Liver (tissue), 9 donors: Measurements from ENCODE around the gene PLEKHH2. TPM values are rescaled to one million over a fixed set of nuclear protein-coding genes. Genes with fewer than 3 reads are reported as not detected.

Experiments
- DNase-seq: peaks from one replicate; pipeline ENCODE4 v3.0.0-alpha.2; 2017; ENCODE audit warnings: low spot score
- H3K27ac ChIP-seq, 2 donors: one replicate each; pipeline ENCODE4 v1.7.0; 2013; ENCODE audit warnings: inconsistent platforms in 2 of 2, low read length in 2 of 2, control low read depth in 1 of 2, low read depth in 1 of 2, mild to moderate bottlenecking in 1 of 2
- H3K27me3 ChIP-seq, 4 donors: one replicate each; pipeline versions ENCODE4 v1.6.1 to v1.7.0; 2013; ENCODE audit warnings: low read length in 3 of 4, inconsistent platforms in 1 of 4, mild to moderate bottlenecking in 1 of 4, moderate library complexity in 1 of 4; ENCODE audit not compliant: control insufficient read depth in 4 of 4, insufficient read depth in 4 of 4
- H3K36me3 ChIP-seq, 4 donors: one replicate each; pipeline versions ENCODE4 v1.6.1 to v1.7.0; 2013; ENCODE audit warnings: low read length in 3 of 4, mild to moderate bottlenecking in 3 of 4, low read depth in 1 of 4, moderate library complexity in 1 of 4; ENCODE audit not compliant: control insufficient read depth in 4 of 4, insufficient read depth in 3 of 4
- H3K4me1 ChIP-seq, 4 donors: one replicate each; pipeline versions ENCODE4 v1.6.1 to v1.7.0; 2013; ENCODE audit warnings: low read length in 3 of 4, mild to moderate bottlenecking in 3 of 4, moderate library complexity in 1 of 4; ENCODE audit not compliant: control insufficient read depth in 4 of 4, insufficient read depth in 4 of 4
- H3K4me3 ChIP-seq, 3 donors: one replicate each; pipeline versions ENCODE4 v1.6.1 to v1.7.0; 2013; ENCODE audit warnings: low read length in 3 of 3, control low read depth in 1 of 3, low read depth in 1 of 3, mild to moderate bottlenecking in 1 of 3
- H3K9ac ChIP-seq, 2 donors: one replicate each; pipeline ENCODE4 v1.7.0; 2013; ENCODE audit warnings: low read length in 2 of 2, mild to moderate bottlenecking in 2 of 2, moderate library complexity in 2 of 2, control low read depth in 1 of 2, low read depth in 1 of 2
- H3K9me3 ChIP-seq, 4 donors: one replicate each; pipeline versions ENCODE4 v1.6.1 to v1.7.0; 2013; ENCODE audit warnings: low read length in 3 of 4; ENCODE audit not compliant: control insufficient read depth in 4 of 4
- EGR1 ChIP-seq, 2 donors: IDR thresholded peaks; 2 replicates each; pipeline ENCODE4 v1.6.1; 2016 to 2018; ENCODE audit warnings: antibody characterized with exemption in 2 of 2, low read depth in 2 of 2
- FOXA1 ChIP-seq: IDR thresholded peaks from 2 replicates; pipeline ENCODE4 v1.6.1; 2016; ENCODE audit warnings: antibody characterized with exemption
- FOXA2 ChIP-seq: IDR thresholded peaks from 2 replicates; pipeline ENCODE4 v1.6.1; 2016; ENCODE audit warnings: antibody characterized with exemption
- GABPA ChIP-seq, 2 donors: IDR thresholded peaks in 1 of 2; conservative IDR thresholded peaks in 1 of 2; 2 replicates each; pipeline ENCODE4 v1.6.1; 2016; ENCODE audit warnings: antibody characterized with exemption in 2 of 2, mild to moderate bottlenecking in 1 of 2, moderate library complexity in 1 of 2
- HNF4A ChIP-seq, 2 donors: conservative IDR thresholded peaks; 2 replicates each; pipeline ENCODE4 v1.6.1; 2016; ENCODE audit warnings: antibody characterized with exemption in 2 of 2, mild to moderate bottlenecking in 2 of 2
- HNF4G ChIP-seq: IDR thresholded peaks from 2 replicates; pipeline ENCODE4 v1.6.1; 2016; ENCODE audit warnings: antibody characterized with exemption
- JUND ChIP-seq, 2 donors: IDR thresholded peaks; 2 replicates each; pipeline ENCODE4 v1.6.1; 2016; ENCODE audit warnings: antibody characterized with exemption in 2 of 2
- NR2F2 ChIP-seq: IDR thresholded peaks from 2 replicates; pipeline ENCODE4 v1.6.1; 2016; ENCODE audit warnings: antibody characterized with exemption
- RAD21 ChIP-seq, 2 donors: IDR thresholded peaks; 2 replicates each; pipeline ENCODE4 v1.6.1; 2016; ENCODE audit warnings: antibody characterized with exemption in 2 of 2, mild to moderate bottlenecking in 2 of 2
- RXRA ChIP-seq, 2 donors: IDR thresholded peaks; 2 replicates each; pipeline ENCODE4 v1.6.1; 2017 to 2018; ENCODE audit warnings: antibody characterized with exemption in 2 of 2, mild to moderate bottlenecking in 1 of 2
- SP1 ChIP-seq: IDR thresholded peaks from 2 replicates; pipeline ENCODE4 v1.6.1; 2018; ENCODE audit warnings: antibody characterized with exemption, mild to moderate bottlenecking
- TAF1 ChIP-seq: conservative IDR thresholded peaks from 2 replicates; pipeline ENCODE4 v1.6.1; 2016; ENCODE audit warnings: antibody characterized with exemption, mild to moderate bottlenecking
- YY1 ChIP-seq: IDR thresholded peaks from 2 replicates; pipeline ENCODE4 v1.6.1; 2016; ENCODE audit warnings: antibody characterized with exemption, mild to moderate bottlenecking
- WGBS: extraction: QIAGEN DNeasy Blood & Tissue Kit; methylation state at CpG from one replicate; pipeline ENCODE4 v1.1.7; 2013; 5-methylcytosine and 5-hydroxymethylcytosine counted together
- polyA plus RNA-seq, 2 donors: library from polyadenylated mRNA; stranded (reverse) in 1 of 2; unstranded in 1 of 2; fragments of 200-250 nt in 1 of 2; fragments of >200 nt in 1 of 2; fragmentation: Nextera tagmentation in 1 of 2; extraction: Ambion mirVana in 1 of 2; gene quantifications; one replicate each; pipeline versions ENCODE4 v1.2.1 to v1.2.3, GENCODE V29; 2013 to 2015
- total RNA-seq, 2 donors: library from RNA; depleted of rRNA; stranded (reverse); fragments of >200 nt; gene quantifications; one replicate each; pipeline ENCODE4 v1.2.3, GENCODE V29; 2014
- TF ChIP-seq, protein P1 (sequence below): IDR thresholded peaks from 2 replicates; pipeline ENCODE4 v1.6.1; 2016; ENCODE audit warnings: antibody characterized with exemption
- TF ChIP-seq, protein P2 (sequence below): IDR thresholded peaks from 2 replicates; pipeline ENCODE4 v1.6.1; 2016; ENCODE audit warnings: antibody characterized with exemption
- TF ChIP-seq, protein P3 (sequence below): IDR thresholded peaks from 2 replicates; pipeline ENCODE4 v1.6.1; 2016; ENCODE audit warnings: antibody characterized with exemption, mild to moderate bottlenecking
- TF ChIP-seq, protein P4 (sequence below): IDR thresholded peaks from 2 replicates; pipeline ENCODE4 v1.6.1; 2016; ENCODE audit warnings: antibody characterized with exemption
- TF ChIP-seq, protein P5 (sequence below): fragments of 150-350 bp; IDR thresholded peaks from 2 replicates; pipeline ENCODE4 v1.5.1; 2017; ENCODE audit warnings: improper control_type of control experiment, low read depth, low read length; ENCODE audit not compliant: missing input control
- donor health status: healthy.
- donor health status: healthy.
- donor health status: healthy.
- donor health status: healthy.
- donor health status: healthy.

PLEKHH2 gene
- total and polyA plus RNA-seq, 4 donors: 0.51 to 3.8 (median 1.0) TPM

DNA sequence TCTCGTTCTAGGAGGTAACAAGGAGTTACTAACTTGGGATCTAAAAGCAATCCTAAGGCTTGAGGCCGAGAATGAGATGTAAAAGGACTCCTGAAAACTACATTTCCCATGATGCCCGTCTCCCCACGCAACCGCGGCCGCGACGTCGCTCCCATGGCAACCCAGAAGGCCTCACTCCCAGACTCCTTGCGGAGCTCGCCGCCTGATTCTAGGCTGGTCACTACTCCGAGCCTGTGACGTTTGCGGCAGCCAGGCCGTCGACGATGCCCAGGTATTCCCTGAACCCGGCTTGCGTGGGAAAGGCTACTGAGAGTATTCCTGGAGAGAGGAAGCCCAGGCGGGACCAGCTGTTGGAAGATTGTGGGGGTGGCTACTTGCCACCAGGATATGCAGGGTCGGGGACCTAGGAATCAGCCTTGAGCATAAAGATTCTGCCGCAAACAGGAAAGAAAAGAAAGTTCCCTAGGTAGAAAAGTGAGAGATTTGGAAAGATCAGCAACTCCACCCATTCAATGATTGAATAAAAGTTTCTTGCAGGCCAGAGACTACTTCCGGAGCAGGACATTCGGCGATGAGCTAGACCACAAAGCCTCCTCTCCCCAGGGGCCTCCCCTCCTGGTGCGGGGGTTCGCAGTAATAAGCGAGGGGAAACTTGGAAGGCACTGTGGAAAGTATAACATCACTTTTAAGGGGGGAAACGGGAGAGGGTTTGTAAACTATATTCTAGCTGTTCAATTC is 137.0 kb downstream of the PLEKHH2 start, which contains the start of gene DYNC2LI1:
DYNC2LI1 (plus strand) TSS at position 164 of the 738 bp plus-strand sequence; CDS start at position 264, 100 bp downstream.
- peak within 1 kb of the TSS; percentile 73 to 83 for H3K27ac ChIP-seq
- TF ChIP-seq GABPA (IDR thresholded peaks at IDR 0.05 in 1 of 2, conservative IDR thresholded peaks at IDR 0.05 in 1 of 2) (peak; percentile 19 to 49), RAD21 (IDR thresholded peaks at IDR 0.05) (peak in 1 of 2 donors; percentile 26), JUND (IDR thresholded peaks at IDR 0.05) (no peak), RXRA (IDR thresholded peaks at IDR 0.05) (peak; percentile 21 to 23), NR2F2 (no peak)
- peak; percentile 85 for DNase-seq
- H3K4me3 ChIP-seq: peak within 1 kb of the TSS; percentile 62 to 90 (median 88)
- H3K4me1 ChIP-seq: peaks cover 0 to 11% (median 4%) of the 10 kb centered on the region in 4 donors
- peak within 1 kb of the TSS; percentile 83 to 86 for H3K9ac ChIP-seq
- under 1% methylated on average over 31 of the region's 31 CpGs for WGBS
- H3K27me3 ChIP-seq: no peaks in the 10 kb centered on the region
- H3K36me3 ChIP-seq: peaks cover 0 to 3% (median 0%) of the 10 kb centered on the region in 4 donors
- H3K9me3 ChIP-seq: no peaks in the 10 kb centered on the region

DNA sequence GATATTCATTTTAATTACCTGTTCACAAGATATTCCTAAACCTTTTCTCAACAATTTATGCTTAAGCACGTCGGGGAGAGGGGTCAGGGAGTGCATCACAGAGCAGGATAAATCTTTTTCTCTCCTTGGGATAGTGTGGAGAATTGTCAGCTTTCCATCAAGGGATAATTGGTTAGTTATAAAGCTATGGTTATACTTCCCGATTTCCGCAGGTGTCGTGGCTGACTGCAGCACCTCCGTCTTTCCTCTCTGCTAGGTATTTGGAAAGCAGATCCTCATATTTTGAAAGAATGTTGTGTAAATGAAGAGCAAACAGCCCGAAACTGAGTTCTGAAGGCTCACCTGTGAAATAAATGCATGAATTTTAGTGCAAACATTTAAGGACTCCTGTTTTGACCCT is 137.6 kb downstream of the PLEKHH2 start:
- Histone ChIP-seq H3K9ac (peak overlapping the region; percentile 83 to 86), H3K4me1 (peaks cover 0 to 11% (median 4%) of the 10 kb centered on the region in 4 donors), H3K27me3 (no peaks in the 10 kb centered on the region), H3K36me3 (peaks cover 0 to 3% (median 0%) of the 10 kb centered on the region in 4 donors), H3K9me3 (no peaks in the 10 kb centered on the region), H3K27ac (peak overlapping the region; percentile 5 to 73), H3K4me3 (peak overlapping the region; percentile 62 to 90 (median 88))
- TF ChIP-seq EGR1 (IDR thresholded peaks at IDR 0.05; ENCODE audit: low read depth in 2 of 2) (no peak), GABPA (IDR thresholded peaks at IDR 0.05 in 1 of 2, conservative IDR thresholded peaks at IDR 0.05 in 1 of 2) (no peak), FOXA1 (no peak), TAF1 (no peak), RXRA (IDR thresholded peaks at IDR 0.05) (no peak), RAD21 (IDR thresholded peaks at IDR 0.05) (no peak), HNF4G (no peak), JUND (IDR thresholded peaks at IDR 0.05) (no peak), NR2F2 (no peak), HNF4A (conservative IDR thresholded peaks at IDR 0.05) (no peak), FOXA2 (no peak), SP1 (no peak), YY1 (no peak)
- TF ChIP-seq, protein P1, sequence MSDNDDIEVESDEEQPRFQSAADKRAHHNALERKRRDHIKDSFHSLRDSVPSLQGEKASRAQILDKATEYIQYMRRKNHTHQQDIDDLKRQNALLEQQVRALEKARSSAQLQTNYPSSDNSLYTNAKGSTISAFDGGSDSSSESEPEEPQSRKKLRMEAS: no peak
- TF ChIP-seq, protein P2, sequence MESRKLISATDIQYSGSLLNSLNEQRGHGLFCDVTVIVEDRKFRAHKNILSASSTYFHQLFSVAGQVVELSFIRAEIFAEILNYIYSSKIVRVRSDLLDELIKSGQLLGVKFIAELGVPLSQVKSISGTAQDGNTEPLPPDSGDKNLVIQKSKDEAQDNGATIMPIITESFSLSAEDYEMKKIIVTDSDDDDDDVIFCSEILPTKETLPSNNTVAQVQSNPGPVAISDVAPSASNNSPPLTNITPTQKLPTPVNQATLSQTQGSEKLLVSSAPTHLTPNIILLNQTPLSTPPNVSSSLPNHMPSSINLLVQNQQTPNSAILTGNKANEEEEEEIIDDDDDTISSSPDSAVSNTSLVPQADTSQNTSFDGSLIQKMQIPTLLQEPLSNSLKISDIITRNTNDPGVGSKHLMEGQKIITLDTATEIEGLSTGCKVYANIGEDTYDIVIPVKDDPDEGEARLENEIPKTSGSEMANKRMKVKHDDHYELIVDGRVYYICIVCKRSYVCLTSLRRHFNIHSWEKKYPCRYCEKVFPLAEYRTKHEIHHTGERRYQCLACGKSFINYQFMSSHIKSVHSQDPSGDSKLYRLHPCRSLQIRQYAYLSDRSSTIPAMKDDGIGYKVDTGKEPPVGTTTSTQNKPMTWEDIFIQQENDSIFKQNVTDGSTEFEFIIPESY: no peak
- TF ChIP-seq, protein P3, sequence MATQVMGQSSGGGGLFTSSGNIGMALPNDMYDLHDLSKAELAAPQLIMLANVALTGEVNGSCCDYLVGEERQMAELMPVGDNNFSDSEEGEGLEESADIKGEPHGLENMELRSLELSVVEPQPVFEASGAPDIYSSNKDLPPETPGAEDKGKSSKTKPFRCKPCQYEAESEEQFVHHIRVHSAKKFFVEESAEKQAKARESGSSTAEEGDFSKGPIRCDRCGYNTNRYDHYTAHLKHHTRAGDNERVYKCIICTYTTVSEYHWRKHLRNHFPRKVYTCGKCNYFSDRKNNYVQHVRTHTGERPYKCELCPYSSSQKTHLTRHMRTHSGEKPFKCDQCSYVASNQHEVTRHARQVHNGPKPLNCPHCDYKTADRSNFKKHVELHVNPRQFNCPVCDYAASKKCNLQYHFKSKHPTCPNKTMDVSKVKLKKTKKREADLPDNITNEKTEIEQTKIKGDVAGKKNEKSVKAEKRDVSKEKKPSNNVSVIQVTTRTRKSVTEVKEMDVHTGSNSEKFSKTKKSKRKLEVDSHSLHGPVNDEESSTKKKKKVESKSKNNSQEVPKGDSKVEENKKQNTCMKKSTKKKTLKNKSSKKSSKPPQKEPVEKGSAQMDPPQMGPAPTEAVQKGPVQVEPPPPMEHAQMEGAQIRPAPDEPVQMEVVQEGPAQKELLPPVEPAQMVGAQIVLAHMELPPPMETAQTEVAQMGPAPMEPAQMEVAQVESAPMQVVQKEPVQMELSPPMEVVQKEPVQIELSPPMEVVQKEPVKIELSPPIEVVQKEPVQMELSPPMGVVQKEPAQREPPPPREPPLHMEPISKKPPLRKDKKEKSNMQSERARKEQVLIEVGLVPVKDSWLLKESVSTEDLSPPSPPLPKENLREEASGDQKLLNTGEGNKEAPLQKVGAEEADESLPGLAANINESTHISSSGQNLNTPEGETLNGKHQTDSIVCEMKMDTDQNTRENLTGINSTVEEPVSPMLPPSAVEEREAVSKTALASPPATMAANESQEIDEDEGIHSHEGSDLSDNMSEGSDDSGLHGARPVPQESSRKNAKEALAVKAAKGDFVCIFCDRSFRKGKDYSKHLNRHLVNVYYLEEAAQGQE: no peak
- TF ChIP-seq, protein P4, sequence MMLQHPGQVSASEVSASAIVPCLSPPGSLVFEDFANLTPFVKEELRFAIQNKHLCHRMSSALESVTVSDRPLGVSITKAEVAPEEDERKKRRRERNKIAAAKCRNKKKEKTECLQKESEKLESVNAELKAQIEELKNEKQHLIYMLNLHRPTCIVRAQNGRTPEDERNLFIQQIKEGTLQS: no peak
- TF ChIP-seq, protein P5, sequence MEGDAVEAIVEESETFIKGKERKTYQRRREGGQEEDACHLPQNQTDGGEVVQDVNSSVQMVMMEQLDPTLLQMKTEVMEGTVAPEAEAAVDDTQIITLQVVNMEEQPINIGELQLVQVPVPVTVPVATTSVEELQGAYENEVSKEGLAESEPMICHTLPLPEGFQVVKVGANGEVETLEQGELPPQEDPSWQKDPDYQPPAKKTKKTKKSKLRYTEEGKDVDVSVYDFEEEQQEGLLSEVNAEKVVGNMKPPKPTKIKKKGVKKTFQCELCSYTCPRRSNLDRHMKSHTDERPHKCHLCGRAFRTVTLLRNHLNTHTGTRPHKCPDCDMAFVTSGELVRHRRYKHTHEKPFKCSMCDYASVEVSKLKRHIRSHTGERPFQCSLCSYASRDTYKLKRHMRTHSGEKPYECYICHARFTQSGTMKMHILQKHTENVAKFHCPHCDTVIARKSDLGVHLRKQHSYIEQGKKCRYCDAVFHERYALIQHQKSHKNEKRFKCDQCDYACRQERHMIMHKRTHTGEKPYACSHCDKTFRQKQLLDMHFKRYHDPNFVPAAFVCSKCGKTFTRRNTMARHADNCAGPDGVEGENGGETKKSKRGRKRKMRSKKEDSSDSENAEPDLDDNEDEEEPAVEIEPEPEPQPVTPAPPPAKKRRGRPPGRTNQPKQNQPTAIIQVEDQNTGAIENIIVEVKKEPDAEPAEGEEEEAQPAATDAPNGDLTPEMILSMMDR: no peak
- 13% methylated on average over 7 of the region's 7 CpGs for WGBS
- no peak for DNase-seq
